Karpas-422 (cell line): Measurements from ENCODE around the gene BRCA1. TPM values are rescaled to one million over a fixed set of nuclear protein-coding genes. Genes with fewer than 3 reads are reported as not detected.
"Not testable (repeated sequence)": the region's sequence is repeated elsewhere in the genome, so short reads cannot be mapped to it uniquely, and the experiment has no call there.

ENCODE experiments used
- DNase-seq: peaks from one replicate; pipeline ENCODE4 v3.0.0-alpha.2; 2015
- H2AFZ ChIP-seq: fragments of 200-600 bp; sonication (generic); 2 replicates; pipeline ENCODE4 v1.6.1; 2014; ENCODE audit warnings: antibody characterized with exemption, low read length, mixed read lengths
- H3K27ac ChIP-seq: fragments of 200-600 bp; sonication (generic); 2 replicates; pipeline ENCODE4 v1.5.1; 2014; ENCODE audit warnings: mild to moderate bottlenecking, low read length, moderate library complexity
- H3K27me3 ChIP-seq: fragments of 200-600 bp; sonication (generic); 2 replicates; pipeline ENCODE4 v1.6.1; 2014; ENCODE audit warnings: low read length, mixed read lengths
- H3K36me3 ChIP-seq: fragments of 200-600 bp; sonication (generic); 2 replicates; pipeline ENCODE4 v1.6.1; 2014; ENCODE audit warnings: low read length, mixed read lengths; ENCODE audit not compliant: insufficient read depth
- H3K4me1 ChIP-seq: fragments of 200-600 bp; sonication (generic); 2 replicates; pipeline ENCODE4 v1.6.1; 2014; ENCODE audit warnings: mild to moderate bottlenecking, low read length, mixed read lengths
- H3K4me2 ChIP-seq: fragments of 200-600 bp; sonication (generic); 2 replicates; pipeline ENCODE4 v1.6.1; 2014; ENCODE audit warnings: low read length, low read depth, mild to moderate bottlenecking; ENCODE audit not compliant: poor library complexity, severe bottlenecking
- H3K4me3 ChIP-seq: fragments of 200-600 bp; sonication (generic); 2 replicates; pipeline ENCODE4 v1.5.1; 2014; ENCODE audit warnings: mild to moderate bottlenecking, antibody characterized with exemption, low read length, mixed read lengths
- H3K79me2 ChIP-seq: fragments of 200-600 bp; sonication (generic); 2 replicates; pipeline ENCODE4 v1.6.1; 2014; ENCODE audit warnings: mild to moderate bottlenecking, low read length, mixed read lengths
- H3K9ac ChIP-seq: fragments of 200-600 bp; sonication (generic); 2 replicates; pipeline ENCODE4 v1.6.0; 2014; ENCODE audit warnings: low read length
- H3K9me2 ChIP-seq: fragments of 200-600 bp; sonication (generic), shearing (Covaris generic); replicated peaks from 2 replicates; pipeline ENCODE4 v1.6.0; 2014; ENCODE audit warnings: mild to moderate bottlenecking, low read length, moderate library complexity; ENCODE audit not compliant: insufficient read depth
- H3K9me3 ChIP-seq: fragments of 300-700, 200-600 bp; sonication (generic); 2 replicates; pipeline ENCODE4 v1.6.1; 2014; ENCODE audit warnings: low read length, mixed read lengths
- H4K20me1 ChIP-seq: fragments of 200-600 bp; sonication (generic); 2 replicates; pipeline ENCODE4 v1.6.1; 2014; ENCODE audit warnings: mild to moderate bottlenecking, antibody characterized with exemption, low read length, low read depth; ENCODE audit not compliant: insufficient read depth
- total RNA-seq: library from RNA; depleted of rRNA; stranded (reverse); fragments of >200 nt; shearing (Covaris generic); gene quantifications from 2 replicates; pipeline ENCODE4 v1.2.3, GENCODE V29; 2014; ENCODE audit warnings: low replicate concordance; rRNA removed

BRCA1 gene
- total RNA-seq, result 46.0 and 49.7 TPM in 2 replicates

GRCh38 chr17:43125133-43125966 is at the start of gene BRCA1:
Gene BRCA1, minus strand, starts transcription at chr17:43125364. Its CDS starts 1,268 bp downstream, at chr17:43124096.
- Histone ChIP-seq H3K9me3 (no peaks in the 10 kb centered on the region), H3K79me2 (peaks cover 43% of the 10 kb centered on the region), H3K36me3 (peaks cover 12% of the 10 kb centered on the region; the same call in 1 of the 2 replicates), H3K27me3 (no peaks in the 10 kb centered on the region), H3K9me2 (no peaks in the 10 kb centered on the region), H2AFZ (peak within 1 kb of the TSS; percentile 33; the same call in 1 of the 2 replicates), H3K27ac (peak within 1 kb of the TSS; percentile 72), H3K4me3 (peak within 1 kb of the TSS; percentile 72), H4K20me1 (no peaks in the 10 kb centered on the region), H3K4me1 (peaks cover 20% of the 10 kb centered on the region), H3K9ac (peak within 1 kb of the TSS; percentile 95), H3K4me2 (peak within 1 kb of the TSS; percentile 92)
- peak; percentile 100 for DNase-seq

- peaks cover 13% of the 10 kb centered on the region; the same call in 1 of the 2 replicates for H3K36me3 ChIP-seq
- no peaks in the 10 kb centered on the region for H3K9me3 ChIP-seq
- peak overlapping the region; percentile 99 for H3K4me2 ChIP-seq
- no peaks in the 10 kb centered on the region for H4K20me1 ChIP-seq
- H3K9ac ChIP-seq, result peak overlapping the region; percentile 91
- H3K4me1 ChIP-seq, result peaks cover 20% of the 10 kb centered on the region
- H3K4me3 ChIP-seq, result peak overlapping the region; percentile 96
- H3K27ac ChIP-seq, result peak overlapping the region; percentile 93
- DNase-seq, result peak; percentile 63
- H3K9me2 ChIP-seq, result no peaks in the 10 kb centered on the region
- peaks cover 63% of the 10 kb centered on the region for H3K79me2 ChIP-seq
- no peaks in the 10 kb centered on the region for H3K27me3 ChIP-seq
- H2AFZ ChIP-seq, result peak overlapping the region; percentile 63; the same call in 1 of the 2 replicates
Observed at GRCh38 chr17:43171586-43172487, 46.7 kb upstream of the BRCA1 start.

GRCh38 chr17:43170766-43171585 is 45.8 kb upstream of the BRCA1 start, which contains the start of gene NBR1:
Gene NBR1, plus strand, starts transcription at chr17:43171214. Its CDS starts 4,586 bp downstream, at chr17:43175800.
- peak within 1 kb of the TSS; percentile 93 for H3K27ac ChIP-seq
- H4K20me1 ChIP-seq, result no peaks in the 10 kb centered on the region
- peak; percentile 99 for DNase-seq
- H3K9me2 ChIP-seq, result no peaks in the 10 kb centered on the region
- H3K4me1 ChIP-seq, result peaks cover 20% of the 10 kb centered on the region
- peaks cover 5% of the 10 kb centered on the region; the same call in 1 of the 2 replicates for H3K36me3 ChIP-seq
- H3K4me3 ChIP-seq, result peak within 1 kb of the TSS; percentile 96
- H3K79me2 ChIP-seq, result peaks cover 72% of the 10 kb centered on the region
- H3K4me2 ChIP-seq, result peak within 1 kb of the TSS; percentile 99
- no peaks in the 10 kb centered on the region for H3K27me3 ChIP-seq
- H2AFZ ChIP-seq, result peak within 1 kb of the TSS; percentile 85; the same call in 1 of the 2 replicates
- no peaks in the 10 kb centered on the region for H3K9me3 ChIP-seq
- peak within 1 kb of the TSS; percentile 91 for H3K9ac ChIP-seq

GRCh38 chr17:43170140-43170765 is 45.1 kb upstream of the BRCA1 start:
- H3K9me2 ChIP-seq, result no peaks in the 10 kb centered on the region
- H3K9me3 ChIP-seq, result no peaks in the 10 kb centered on the region
- H3K79me2 ChIP-seq, result peaks cover 69% of the 10 kb centered on the region
- H3K4me2 ChIP-seq, result peak overlapping the region; percentile 99
- H3K9ac ChIP-seq, result peak overlapping the region; percentile 91
- peak overlapping the region; percentile 96 for H3K4me3 ChIP-seq
- H3K27me3 ChIP-seq, result no peaks in the 10 kb centered on the region
- peak; percentile 98 for DNase-seq
- H4K20me1 ChIP-seq, result no peaks in the 10 kb centered on the region
- H2AFZ ChIP-seq, result peak overlapping the region; percentile 85
- H3K4me1 ChIP-seq, result peaks cover 20% of the 10 kb centered on the region
- H3K36me3 ChIP-seq, result no peaks in the 10 kb centered on the region
- H3K27ac ChIP-seq, result peak overlapping the region; percentile 93

GRCh38 chr17:43169561-43170139 is 44.5 kb upstream of the BRCA1 start:
- Histone ChIP-seq H3K9ac (peak overlapping the region; percentile 87), H3K9me2 (no peaks in the 10 kb centered on the region), H4K20me1 (no peaks in the 10 kb centered on the region), H3K79me2 (peaks cover 69% of the 10 kb centered on the region), H2AFZ (peak overlapping the region; percentile 85), H3K27me3 (no peaks in the 10 kb centered on the region), H3K27ac (peak overlapping the region; percentile 68), H3K36me3 (no peaks in the 10 kb centered on the region), H3K9me3 (no peaks in the 10 kb centered on the region), H3K4me2 (peak overlapping the region; percentile 99), H3K4me1 (peaks cover 20% of the 10 kb centered on the region), H3K4me3 (peak overlapping the region; percentile 96)
- peak; percentile 84 for DNase-seq

- not testable (repeated sequence) for H4K20me1 ChIP-seq, H3K4me2 ChIP-seq, H3K9ac ChIP-seq, H3K27ac ChIP-seq, H2AFZ ChIP-seq, H3K9me2 ChIP-seq, DNase-seq, H3K36me3 ChIP-seq, H3K27me3 ChIP-seq, H3K9me3 ChIP-seq, H3K4me3 ChIP-seq
- H3K79me2 ChIP-seq, result peaks cover 40% of the 10 kb centered on the region
- peaks cover 11% of the 10 kb centered on the region for H3K4me1 ChIP-seq
Observed at GRCh38 chr17:43165971-43166370, 40.8 kb upstream of the BRCA1 start.

GRCh38 chr17:43159957-43160356 is 34.8 kb upstream of the BRCA1 start:
- not testable (repeated sequence) for H3K9ac ChIP-seq, H3K36me3 ChIP-seq, H3K4me2 ChIP-seq, H3K4me1 ChIP-seq, H3K9me2 ChIP-seq, H3K9me3 ChIP-seq, H3K4me3 ChIP-seq, H3K27ac ChIP-seq, H3K79me2 ChIP-seq, H2AFZ ChIP-seq, H4K20me1 ChIP-seq, DNase-seq, H3K27me3 ChIP-seq
